Activated naive CD8-positive, alpha-beta T cell treated with anti-CD3 and anti-CD28 coated beads, Interleukin-2, amount 10 ng/mL, durations not matched to agents 7 days and 5 days (primary cell): ENCODE results near the gene FGD3. TPM values are rescaled to one million over a fixed set of nuclear protein-coding genes. Genes with fewer than 3 reads are reported as not detected.

Experiments used
- ATAC-seq: fragments of 150-1000 bp; cut with Tn5 transposase; one replicate; pipeline ENCODE4 v1.10.0; 2021; ENCODE audit warnings: low read depth, moderate library complexity
- POLR2A ChIA-PET: fragments of 350-600 bp; sonication (Branson Sonifier 250); formaldehyde crosslinking; loops from one replicate; lab custom pipeline; 2021; ENCODE audit warnings: antibody characterized with exemption; lab: Charles Lee
- DNase-seq: peaks from one replicate; pipeline ENCODE4 v3.0.0; 2021
- H3K27ac Mint-ChIP-seq: one replicate; pipeline ENCODE4 v1.8.0; 2022; ENCODE audit warnings: mild to moderate bottlenecking, mixed read lengths
- H3K27me3 Mint-ChIP-seq: one replicate; pipeline ENCODE4 v1.8.0; 2022; ENCODE audit warnings: mild to moderate bottlenecking, moderate library complexity, mixed read lengths
- H3K36me3 Mint-ChIP-seq: one replicate; pipeline ENCODE4 v1.8.0; 2021; ENCODE audit warnings: mild to moderate bottlenecking, mixed read lengths
- H3K4me1 Mint-ChIP-seq: one replicate; pipeline ENCODE4 v1.8.0; 2021; ENCODE audit warnings: mixed read lengths
- H3K4me3 Mint-ChIP-seq: one replicate; pipeline ENCODE4 v1.8.0; 2022; ENCODE audit warnings: mild to moderate bottlenecking, moderate library complexity, mixed read lengths
- H3K9me3 Mint-ChIP-seq: one replicate; pipeline ENCODE4 v1.8.0; 2021; ENCODE audit warnings: mixed read lengths
- total RNA-seq, 2 experiments: library from RNA; stranded (reverse); gene quantifications; one replicate each; pipeline ENCODE4 v1.2.3, GENCODE V29; 2021

Gene FGD3
- total RNA-seq, 2 experiments from 2014 or later, result 160 to 161 TPM

DNA sequence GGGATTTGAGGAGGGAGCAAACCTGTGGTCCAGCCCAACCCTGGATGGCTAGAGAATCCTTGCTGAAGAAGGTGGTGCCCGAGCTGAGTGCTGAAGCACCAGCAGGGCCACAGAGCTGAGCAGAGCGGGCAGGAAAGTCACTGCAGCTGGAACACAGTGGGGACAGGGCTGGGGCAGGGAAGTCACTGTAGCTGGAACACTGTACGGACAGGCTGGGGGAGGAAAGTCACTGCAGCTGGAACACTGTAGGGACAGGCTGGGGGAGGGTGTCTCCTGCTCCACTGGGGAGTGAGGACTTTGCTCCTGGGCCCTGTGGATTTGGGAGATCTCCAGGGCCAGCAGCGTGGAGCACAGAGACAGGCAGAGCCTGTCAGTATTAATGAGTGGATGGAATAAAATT is 102.2 kb downstream of the FGD3 start:
- DNase-seq, result no peak
- Mint-ChIP-seq H3K27ac (no peak overlapping the region), H3K36me3 (no peaks in the 10 kb centered on the region), H3K27me3 (peaks cover 2% of the 10 kb centered on the region), H3K9me3 (no peaks in the 10 kb centered on the region), H3K4me3 (no peak overlapping the region), H3K4me1 (peaks cover 18% of the 10 kb centered on the region)
- ATAC-seq, result no peak
- POLR2A ChIA-PET, result interaction anchor here (0.7 to 1.7 kb wide), 2 partner anchors 10 to 404 kb away, joined by 3 to 5 read pairs; no protein-coding TSS in a partner anchor

DNA sequence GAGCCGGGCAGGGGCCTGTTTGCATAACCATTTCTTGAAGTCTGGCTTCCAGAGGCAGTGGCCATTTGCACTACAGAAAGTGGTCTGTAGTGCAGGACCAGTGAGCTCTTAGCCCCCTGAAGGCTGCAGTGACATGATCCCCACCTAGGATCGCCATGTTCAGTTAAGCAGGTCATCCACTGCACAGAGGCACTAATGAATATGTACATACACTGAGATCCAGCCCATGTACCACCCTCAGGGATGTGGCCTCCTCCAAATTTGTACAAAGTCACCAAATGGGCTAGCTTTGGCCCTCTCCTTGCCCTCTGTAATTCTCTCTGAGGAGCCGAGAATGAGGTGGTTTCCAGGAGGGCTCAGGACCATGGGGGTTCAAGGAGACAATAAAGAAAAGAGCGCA is 102.9 kb downstream of the FGD3 start:
- POLR2A ChIA-PET, result interaction anchor here (0.7 to 1.7 kb wide), 4 partner anchors 9 to 403 kb away, joined by 3 to 5 read pairs (median 3); no protein-coding TSS in a partner anchor
- no peak overlapping the region for H3K4me3 Mint-ChIP-seq
- H3K27ac Mint-ChIP-seq, result no peak overlapping the region
- ATAC-seq, result no peak
- no peaks in the 10 kb centered on the region for H3K9me3 Mint-ChIP-seq
- no peaks in the 10 kb centered on the region for H3K36me3 Mint-ChIP-seq
- peaks cover 20% of the 10 kb centered on the region for H3K4me1 Mint-ChIP-seq
- no peak for DNase-seq
- H3K27me3 Mint-ChIP-seq, result no peaks in the 10 kb centered on the region

DNA sequence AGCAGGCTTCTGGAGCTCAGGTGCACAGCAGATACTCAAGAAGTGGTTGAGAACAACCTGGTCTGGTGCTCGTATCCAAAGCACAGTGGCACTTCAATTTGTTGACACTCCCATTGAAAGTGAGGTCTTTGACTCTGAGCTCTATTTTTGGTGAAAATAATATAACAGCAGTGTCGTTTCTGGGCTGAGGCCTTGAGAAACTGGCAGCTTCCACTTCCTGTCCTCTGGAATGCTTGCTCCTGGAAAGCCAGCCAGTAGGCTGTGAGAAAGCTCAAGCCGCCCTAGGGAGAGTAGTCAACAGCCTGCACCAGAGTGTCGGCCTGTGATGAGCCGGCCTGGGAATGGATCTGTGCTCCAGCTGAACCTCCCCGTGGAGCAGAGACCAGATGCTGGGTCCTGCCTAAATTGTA is 104.4 kb downstream of the FGD3 start:
- POLR2A ChIA-PET, result interaction anchor here (0.5 to 2.6 kb wide), 5 partner anchors 8 to 85 kb away, joined by 3 to 13 read pairs (median 3); partner anchors contain the start of gene CARD19

DNA sequence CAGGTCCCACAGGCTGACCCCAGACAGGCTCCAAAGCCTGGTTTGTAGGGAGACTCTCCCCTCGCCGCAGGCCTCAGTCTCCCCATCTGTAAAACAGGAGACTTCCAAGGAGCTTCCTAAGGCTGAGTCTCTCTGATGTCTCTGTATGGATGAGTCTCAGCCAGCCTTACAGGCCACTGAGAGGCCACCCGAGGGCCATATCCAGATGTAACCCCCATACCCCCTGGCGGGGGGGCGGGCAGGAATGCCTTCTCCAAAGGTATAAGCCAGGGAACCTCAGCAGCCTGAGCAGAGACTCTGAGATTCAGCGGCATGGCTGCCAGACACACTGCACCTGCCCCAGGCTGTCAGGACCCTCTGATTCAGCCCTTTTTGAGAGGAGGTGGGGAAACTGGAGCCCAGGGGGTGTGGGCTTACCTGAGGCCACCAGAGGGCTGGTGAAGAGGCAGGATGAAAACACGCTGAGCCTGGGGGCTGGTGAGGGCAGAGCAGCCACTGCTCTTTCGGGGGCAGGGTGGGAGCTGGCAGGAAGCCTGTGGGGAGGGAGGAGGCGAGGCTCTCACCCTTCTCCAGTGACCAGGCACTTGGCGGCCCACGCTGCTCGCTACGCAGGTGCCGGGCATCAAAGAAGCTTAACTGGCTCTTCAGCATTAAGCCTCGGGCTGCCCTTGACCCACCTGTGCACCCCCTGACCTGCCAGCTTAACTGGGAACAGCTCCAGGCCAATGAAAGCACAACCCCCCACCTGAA is 105.6 kb downstream of the FGD3 start:
- Mint-ChIP-seq H3K27ac (no peak overlapping the region), H3K9me3 (no peaks in the 10 kb centered on the region), H3K36me3 (no peaks in the 10 kb centered on the region), H3K4me3 (no peak overlapping the region), H3K27me3 (no peaks in the 10 kb centered on the region), H3K4me1 (peaks cover 26% of the 10 kb centered on the region)
- POLR2A ChIA-PET, result interaction anchor here (0.5 to 2.6 kb wide), 7 partner anchors 11 to 109 kb away, joined by 3 to 13 read pairs (median 4); no protein-coding TSS in a partner anchor
- no peak for DNase-seq
- peak; percentile 32 for ATAC-seq

More for the DNA sequence above, 104.4 kb downstream of the FGD3 start:
- no peaks in the 10 kb centered on the region for H3K36me3 Mint-ChIP-seq
- no peaks in the 10 kb centered on the region for H3K9me3 Mint-ChIP-seq
- ATAC-seq, result no peak
- H3K4me3 Mint-ChIP-seq, result no peak overlapping the region
- no peaks in the 10 kb centered on the region for H3K27me3 Mint-ChIP-seq
- peak overlapping the region; percentile 21 for H3K27ac Mint-ChIP-seq
- peaks cover 21% of the 10 kb centered on the region for H3K4me1 Mint-ChIP-seq
- no peak for DNase-seq

DNA sequence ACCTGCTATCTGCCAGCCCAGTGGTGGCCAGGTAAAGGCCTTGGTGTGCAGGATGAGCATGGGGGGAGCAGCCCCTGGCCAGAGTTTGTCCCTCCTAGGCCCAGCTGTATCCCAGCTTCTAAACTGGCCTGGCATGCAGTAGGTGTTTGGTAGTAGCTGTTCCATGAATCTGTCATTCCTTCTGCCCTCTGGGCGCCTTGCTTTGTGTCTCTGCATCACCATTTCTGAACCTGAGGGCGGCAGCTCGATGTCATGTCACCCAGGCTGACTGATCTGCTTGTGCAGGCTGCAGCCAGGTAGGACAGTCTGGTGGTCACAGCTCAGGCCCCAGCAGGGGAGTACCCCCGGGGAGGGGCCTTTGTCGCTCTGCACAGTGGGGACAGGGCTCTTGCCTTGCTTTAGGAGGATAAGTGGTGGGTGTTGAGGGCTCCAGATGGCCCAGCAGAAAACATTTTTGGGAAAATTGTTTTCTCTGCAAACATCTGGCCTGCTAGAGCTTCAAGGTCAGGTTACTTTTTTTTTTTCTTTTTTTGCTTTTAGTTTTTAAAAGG is 106.5 kb downstream of the FGD3 start:
- Mint-ChIP-seq H3K27me3 (no peaks in the 10 kb centered on the region), H3K27ac (no peak overlapping the region), H3K36me3 (no peaks in the 10 kb centered on the region), H3K4me3 (no peak overlapping the region), H3K9me3 (no peaks in the 10 kb centered on the region), H3K4me1 (peaks cover 23% of the 10 kb centered on the region)
- ATAC-seq, result no peak
- POLR2A ChIA-PET, result interaction anchor here (0.5 to 2.6 kb wide), 7 partner anchors 11 to 110 kb away, joined by 3 to 13 read pairs (median 6); partner anchors contain the start of gene CARD19
- DNase-seq, result no peak

DNA sequence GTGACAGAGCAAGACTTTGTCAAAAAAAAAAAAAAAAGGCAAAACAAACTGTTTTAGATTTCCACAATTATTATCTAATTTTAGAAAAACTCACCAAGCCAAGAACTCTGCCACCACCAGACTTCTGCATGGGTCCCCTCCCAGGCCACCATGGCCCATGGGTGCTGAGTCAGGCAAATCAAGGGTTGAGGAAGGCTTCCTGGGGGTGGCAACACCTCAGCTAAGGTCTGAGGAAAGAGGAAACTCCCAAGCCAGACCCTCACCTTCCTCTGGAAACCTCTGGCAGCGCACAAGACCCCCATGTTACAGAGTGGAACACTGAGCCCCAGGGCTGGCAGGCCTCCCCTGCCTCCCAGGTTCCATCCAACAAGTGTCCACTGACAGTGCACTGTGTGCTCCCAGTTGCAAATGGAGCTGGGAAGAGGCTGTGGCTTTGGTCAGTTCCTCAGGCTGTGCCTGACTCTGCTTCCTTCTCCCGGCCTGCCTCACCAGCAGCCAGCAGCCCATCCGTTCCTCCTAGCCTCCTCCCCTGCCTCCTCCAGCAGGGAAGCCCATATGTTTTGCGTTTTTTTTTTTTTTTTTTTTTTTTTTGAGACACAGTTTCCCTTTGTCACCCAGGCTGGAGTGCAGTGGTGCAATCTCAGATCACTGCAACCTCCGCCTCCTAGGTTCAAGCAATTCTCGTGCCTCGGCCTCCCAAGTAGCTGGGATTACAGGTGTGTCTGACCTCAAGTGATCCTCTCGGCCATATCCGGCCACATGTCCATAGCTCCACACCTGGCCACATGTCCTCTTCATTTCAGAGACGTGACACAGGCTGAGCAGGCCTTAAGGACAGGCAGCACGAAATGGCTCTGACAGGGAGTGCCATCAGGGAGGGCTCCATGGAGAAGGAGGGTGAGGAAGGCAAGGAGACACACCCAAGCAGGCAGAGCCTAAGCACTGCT is 107.7 kb downstream of the FGD3 start:
- Mint-ChIP-seq H3K27ac (peak overlapping the region; percentile 64), H3K4me3 (no peak overlapping the region), H3K36me3 (no peaks in the 10 kb centered on the region), H3K4me1 (peaks cover 18% of the 10 kb centered on the region), H3K9me3 (no peaks in the 10 kb centered on the region), H3K27me3 (no peaks in the 10 kb centered on the region)
- DNase-seq (no peak), ATAC-seq (no peak)
- POLR2A ChIA-PET, result interaction anchor here (0.6 to 1.9 kb wide), 3 partner anchors 26 to 41 kb away, joined by 4 to 7 read pairs (median 6); partner anchors contain the start of gene CARD19

DNA sequence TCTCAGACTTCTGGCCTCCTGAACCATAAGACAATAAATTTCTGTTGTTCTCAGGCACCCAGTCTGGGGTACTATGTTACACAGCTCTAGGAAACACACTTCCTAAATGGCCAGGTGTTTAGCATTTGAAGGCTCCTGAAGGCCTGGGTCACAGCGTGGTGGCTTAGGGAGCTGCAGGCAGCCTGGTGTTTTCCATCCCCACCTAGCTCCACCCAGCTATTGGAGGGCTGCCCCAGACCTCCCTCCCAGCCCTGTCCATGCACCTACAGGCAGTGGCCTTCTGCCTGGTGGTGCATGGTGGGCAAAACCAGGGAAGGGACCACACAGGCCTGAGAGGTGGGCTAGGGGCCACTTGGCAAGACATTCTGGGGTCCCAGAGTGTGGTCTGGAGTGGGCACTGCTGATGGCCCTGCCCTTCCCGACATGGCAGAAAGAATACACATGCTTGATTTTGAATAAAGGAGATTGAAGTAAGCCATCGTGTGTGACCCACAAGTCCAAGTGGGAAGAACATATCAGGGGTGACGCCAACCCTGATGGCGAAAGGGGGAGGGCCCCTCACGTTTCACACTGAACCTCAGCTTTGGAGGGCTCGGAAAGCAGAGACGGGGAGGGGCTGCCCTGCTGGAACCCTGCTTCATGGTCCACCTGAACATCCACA is 109.8 kb downstream of the FGD3 start:
- ATAC-seq, result no peak
- Mint-ChIP-seq H3K27me3 (no peaks in the 10 kb centered on the region), H3K36me3 (peaks cover under 1% of the 10 kb centered on the region), H3K27ac (peak overlapping the region; percentile 54), H3K4me1 (peaks cover 40% of the 10 kb centered on the region), H3K4me3 (no peak overlapping the region), H3K9me3 (no peaks in the 10 kb centered on the region)
- no peak for DNase-seq
- POLR2A ChIA-PET, result interaction anchor here (1.1 to 2.5 kb wide), 2 partner anchors 10 to 28 kb away, joined by 5 to 8 read pairs; no protein-coding TSS in a partner anchor

DNA sequence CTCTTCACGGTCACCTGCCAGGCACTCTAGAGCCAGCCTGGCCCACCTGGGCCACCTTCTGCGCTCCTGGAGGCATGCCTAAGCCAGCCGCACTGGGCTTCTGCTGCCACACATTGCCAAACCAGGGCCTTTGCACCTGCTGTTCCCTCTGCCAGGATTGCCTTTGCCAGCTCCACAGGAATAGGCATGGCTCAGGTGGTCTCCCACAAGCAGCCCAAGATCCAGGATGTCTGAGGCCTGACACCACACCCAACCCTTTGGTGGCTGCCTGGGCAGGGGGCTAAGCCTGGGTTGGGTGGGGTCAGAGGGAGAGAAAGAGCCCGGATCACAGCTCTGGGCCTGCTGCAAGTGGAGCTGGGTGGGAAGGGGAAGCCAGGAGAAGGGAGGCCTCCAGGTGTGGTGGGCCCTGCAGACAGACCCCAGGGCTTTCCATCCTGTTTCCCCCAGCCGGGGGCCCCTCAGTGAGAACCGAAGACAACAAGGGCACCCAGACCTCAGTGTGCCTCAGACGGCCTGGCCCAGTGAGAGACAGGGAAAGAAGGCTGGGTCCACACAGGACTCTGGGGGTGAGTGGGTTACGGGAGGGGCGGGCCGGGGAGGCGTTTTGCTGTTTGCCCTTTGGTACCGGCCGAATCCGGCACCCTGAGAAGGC is 110.5 kb downstream of the FGD3 start:
- POLR2A ChIA-PET, result interaction anchor here (2.5 kb wide), 1 partner anchor 29 kb away, joined by 8 read pairs; no protein-coding TSS in a partner anchor
- Mint-ChIP-seq H3K4me3 (peak overlapping the region; percentile 61), H3K27ac (peak overlapping the region; percentile 79), H3K36me3 (peaks cover 4% of the 10 kb centered on the region), H3K4me1 (peaks cover 43% of the 10 kb centered on the region), H3K27me3 (no peaks in the 10 kb centered on the region), H3K9me3 (no peaks in the 10 kb centered on the region)
- ATAC-seq (peak; percentile 14), DNase-seq (no peak)

DNA sequence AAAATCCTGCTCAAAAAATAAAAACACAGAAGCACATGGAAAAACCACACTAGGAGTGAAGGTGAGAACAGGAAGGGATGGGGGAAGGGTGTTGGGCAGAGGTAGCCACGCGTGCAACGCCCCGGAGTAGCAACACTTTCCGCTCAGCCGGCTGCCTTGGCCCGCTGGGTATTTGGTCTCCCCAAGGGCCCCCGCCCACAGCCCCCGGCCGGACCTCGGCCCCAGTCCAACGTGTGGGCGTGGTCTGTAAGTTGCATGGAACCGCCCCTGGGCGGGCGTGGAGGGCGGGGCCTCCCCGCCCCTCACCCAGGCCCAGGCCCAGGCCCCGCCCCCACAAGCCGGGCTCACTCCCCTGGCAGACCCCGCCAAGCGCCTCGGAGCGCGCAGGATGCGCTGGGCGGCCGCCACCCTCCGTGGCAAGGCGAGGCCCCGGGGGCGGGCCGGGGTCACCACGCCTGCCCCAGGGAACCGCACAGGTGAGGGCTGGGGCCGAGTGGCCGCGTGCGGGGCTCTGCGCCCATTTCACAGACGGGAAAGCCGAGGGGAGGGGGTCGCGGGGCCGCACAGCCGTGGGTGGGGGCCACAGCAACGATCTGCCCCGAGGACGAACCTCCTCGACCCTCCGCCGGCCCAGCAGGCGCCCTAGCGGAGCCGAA is 111.2 kb downstream of the FGD3 start, which contains the start of gene SUSD3:
SUSD3 (plus strand) TSS at position 347 of the 656 bp plus-strand sequence; CDS start at position 389, 42 bp downstream.
- peaks cover 42% of the 10 kb centered on the region for H3K4me1 Mint-ChIP-seq
- H3K4me3 Mint-ChIP-seq, result peak within 1 kb of the TSS; percentile 95
- peaks cover 4% of the 10 kb centered on the region for H3K36me3 Mint-ChIP-seq
- DNase-seq, result peak; percentile 79
- H3K27me3 Mint-ChIP-seq, result no peaks in the 10 kb centered on the region
- H3K27ac Mint-ChIP-seq, result peak within 1 kb of the TSS; percentile 93
- H3K9me3 Mint-ChIP-seq, result no peaks in the 10 kb centered on the region
- POLR2A ChIA-PET, result interaction anchor here (0.8 to 3.2 kb wide), 8 partner anchors 7 to 96 kb away, joined by 3 to 39 read pairs (median 8); partner anchors contain the start of gene CARD19
- peak; percentile 56 for ATAC-seq

DNA sequence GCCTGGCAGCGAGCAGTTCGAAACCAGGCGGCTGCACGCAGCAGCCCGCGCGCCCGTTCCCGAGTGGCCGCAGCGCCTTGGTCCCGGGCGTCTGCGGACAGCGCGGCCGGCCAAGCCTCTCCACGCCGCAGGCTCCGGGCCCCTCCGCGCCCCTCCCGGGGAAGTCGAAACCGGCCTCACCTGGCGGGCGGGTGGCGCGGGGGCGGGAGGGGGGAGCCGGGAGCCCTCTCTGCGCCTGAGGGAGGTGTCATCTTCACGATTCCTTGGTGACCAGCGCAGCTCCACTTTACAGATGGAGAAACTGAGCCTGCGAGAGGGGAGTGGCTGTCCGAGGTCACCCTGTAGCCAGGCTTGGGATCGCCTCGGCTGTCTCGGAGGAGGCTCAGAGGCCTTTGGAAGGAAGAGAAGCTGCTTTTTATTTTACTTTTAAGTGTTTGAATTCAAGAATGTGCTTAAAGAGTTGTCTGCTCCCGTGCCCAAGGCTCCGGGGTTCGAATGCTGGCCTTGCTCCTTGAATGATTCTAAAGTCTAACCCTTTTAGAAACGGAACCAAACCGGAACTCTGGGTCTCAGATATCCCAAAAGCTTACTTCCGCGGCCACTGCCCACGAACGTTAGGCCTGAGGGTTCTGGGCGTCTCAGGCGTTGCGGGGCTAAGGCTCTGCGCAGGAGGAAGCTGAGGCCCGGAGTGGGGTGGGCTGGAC is 111.8 kb downstream of the FGD3 start:
- POLR2A ChIA-PET, result interaction anchor here (0.6 to 3.2 kb wide), 16 partner anchors 8 to 96 kb away, joined by 3 to 39 read pairs (median 4); partner anchors contain the start of genes CARD19 and NINJ1
- Mint-ChIP-seq H3K4me3 (peak overlapping the region; percentile 95), H3K27ac (peak overlapping the region; percentile 93), H3K9me3 (no peaks in the 10 kb centered on the region), H3K36me3 (peaks cover 5% of the 10 kb centered on the region), H3K4me1 (peaks cover 44% of the 10 kb centered on the region), H3K27me3 (no peaks in the 10 kb centered on the region)
- peak; percentile 9 for ATAC-seq
- peak; percentile 65 for DNase-seq
